GM12878 (cell line): ENCODE data around the gene ZNRF3.

Experiments used
- CBFB ChIP-seq: IDR thresholded peaks from 2 replicates; pipeline ENCODE4 v1.6.1; 2016; ENCODE audit warnings: antibody characterized with exemption, low read depth
- ETV6 ChIP-seq, 2 experiments: fragments of 450-650 bp in 1 of 2; IDR thresholded peaks in 1 of 2; conservative IDR thresholded peaks in 1 of 2; 2 replicates each; pipeline ENCODE4 v1.6.1; 2014; ENCODE audit warnings: antibody characterized with exemption in 1 of 2, borderline replicate concordance in 1 of 2, low read depth in 1 of 2, mild to moderate bottlenecking in 1 of 2, moderate library complexity in 1 of 2
- JUNB ChIP-seq: IDR thresholded peaks from 2 replicates; pipeline ENCODE4 v1.6.1; 2016; ENCODE audit warnings: antibody characterized with exemption, mild to moderate bottlenecking
- NBN ChIP-seq: fragments of 450-650 bp; IDR thresholded peaks from 2 replicates; pipeline ENCODE4 v1.6.1; 2016
- NFYB ChIP-seq: IDR thresholded peaks from 2 replicates; pipeline ENCODE4 v1.6.1; 2011; ENCODE audit warnings: low read depth, mild to moderate bottlenecking, low read length, improper control_type of control experiment, moderate library complexity; ENCODE audit not compliant: insufficient read depth
- TARDBP ChIP-seq: IDR thresholded peaks from 2 replicates; pipeline ENCODE4 v1.6.1; 2016; ENCODE audit warnings: borderline replicate concordance
- YY1 ChIP-seq: IDR thresholded peaks from 2 replicates; pipeline ENCODE4 v1.6.1; 2011; ENCODE audit warnings: low read depth, mild to moderate bottlenecking, low read length
- TF ChIP-seq, protein P1 (sequence below), 3 experiments: IDR thresholded peaks in 2 of 3; conservative IDR thresholded peaks in 1 of 3; 2 replicates each; pipeline ENCODE4 v1.5.1; 2011; ENCODE audit warnings: low read depth in 3 of 3, low read length in 3 of 3, mild to moderate bottlenecking in 3 of 3, control low read depth in 2 of 3, moderate library complexity in 2 of 3, inconsistent platforms in 1 of 3, mixed read lengths in 1 of 3; ENCODE audit not compliant: control insufficient read depth in 2 of 3, insufficient read depth in 1 of 3; ENCODE audit errors: extremely low read depth in 1 of 3
- TF ChIP-seq, protein P2 (sequence below): IDR thresholded peaks from 2 replicates; pipeline ENCODE4 v1.6.1; 2012; ENCODE audit warnings: mild to moderate bottlenecking, low read depth, low read length

DNA sequence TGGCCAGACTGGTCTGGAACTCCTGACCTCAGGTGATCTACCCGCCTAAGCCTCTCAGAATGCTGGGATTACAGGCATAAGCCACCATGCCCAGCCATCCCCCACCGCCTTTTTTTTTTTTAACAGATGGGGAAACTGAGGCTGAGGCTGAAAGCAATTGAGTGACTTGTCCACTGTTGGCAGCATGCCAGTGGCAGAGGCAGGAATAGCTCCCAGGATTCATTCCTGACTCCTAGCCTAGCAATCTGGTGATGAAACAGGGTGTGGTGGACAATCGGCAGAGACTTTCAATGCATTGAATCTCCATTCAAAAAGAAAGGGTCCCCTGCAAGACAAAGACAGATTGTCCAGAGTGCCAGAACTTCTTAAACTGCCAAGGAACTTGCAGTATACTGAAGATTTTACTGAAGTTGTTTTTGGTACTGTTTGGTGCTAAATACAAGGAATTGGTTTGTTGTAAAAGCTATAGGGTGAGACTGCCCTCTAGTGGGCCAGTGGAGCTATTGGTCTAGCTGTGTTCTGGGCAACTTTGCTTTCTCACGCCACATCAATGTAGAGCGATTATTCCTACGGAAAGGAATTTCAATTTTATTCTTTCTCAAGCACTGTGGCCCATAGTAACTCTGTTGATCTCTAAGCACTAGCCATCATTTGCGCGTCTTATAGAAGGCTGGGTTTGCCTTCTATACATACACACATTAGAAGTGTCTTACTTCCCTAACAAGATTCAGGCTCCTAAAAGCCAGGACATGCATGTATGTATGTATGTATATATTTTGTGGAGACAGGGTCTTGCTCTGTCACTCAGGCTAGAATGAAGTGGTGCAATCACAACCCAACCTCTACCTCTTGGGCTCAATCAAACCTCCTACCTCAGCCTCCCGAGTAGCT, 157.3 kb downstream of the ZNRF3 start:
- TF ChIP-seq, protein P1, sequence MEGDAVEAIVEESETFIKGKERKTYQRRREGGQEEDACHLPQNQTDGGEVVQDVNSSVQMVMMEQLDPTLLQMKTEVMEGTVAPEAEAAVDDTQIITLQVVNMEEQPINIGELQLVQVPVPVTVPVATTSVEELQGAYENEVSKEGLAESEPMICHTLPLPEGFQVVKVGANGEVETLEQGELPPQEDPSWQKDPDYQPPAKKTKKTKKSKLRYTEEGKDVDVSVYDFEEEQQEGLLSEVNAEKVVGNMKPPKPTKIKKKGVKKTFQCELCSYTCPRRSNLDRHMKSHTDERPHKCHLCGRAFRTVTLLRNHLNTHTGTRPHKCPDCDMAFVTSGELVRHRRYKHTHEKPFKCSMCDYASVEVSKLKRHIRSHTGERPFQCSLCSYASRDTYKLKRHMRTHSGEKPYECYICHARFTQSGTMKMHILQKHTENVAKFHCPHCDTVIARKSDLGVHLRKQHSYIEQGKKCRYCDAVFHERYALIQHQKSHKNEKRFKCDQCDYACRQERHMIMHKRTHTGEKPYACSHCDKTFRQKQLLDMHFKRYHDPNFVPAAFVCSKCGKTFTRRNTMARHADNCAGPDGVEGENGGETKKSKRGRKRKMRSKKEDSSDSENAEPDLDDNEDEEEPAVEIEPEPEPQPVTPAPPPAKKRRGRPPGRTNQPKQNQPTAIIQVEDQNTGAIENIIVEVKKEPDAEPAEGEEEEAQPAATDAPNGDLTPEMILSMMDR (IDR thresholded peaks at IDR 0.05 in 2 of 3, conservative IDR thresholded peaks at IDR 0.05 in 1 of 3; ENCODE audit: control insufficient read depth in 2 of 3, extremely low read depth in 1 of 3, insufficient read depth in 1 of 3, low read depth in 3 of 3, low read length in 3 of 3), result peak; percentile 92 to 98 (median 94)
- TF ChIP-seq TARDBP, result no peak
- TF ChIP-seq CBFB, result no peak
- no peak; the same call in 1 of the 2 replicates for TF ChIP-seq NBN
- no peak for TF ChIP-seq ETV6 (conservative IDR thresholded peaks at IDR 0.05 in 1 of 2, IDR thresholded peaks at IDR 0.05 in 1 of 2; ENCODE audit: borderline replicate concordance in 1 of 2, low read depth in 1 of 2)
- peak; percentile 65; the same call in 1 of the 2 replicates for TF ChIP-seq YY1
- TF ChIP-seq, protein P2, sequence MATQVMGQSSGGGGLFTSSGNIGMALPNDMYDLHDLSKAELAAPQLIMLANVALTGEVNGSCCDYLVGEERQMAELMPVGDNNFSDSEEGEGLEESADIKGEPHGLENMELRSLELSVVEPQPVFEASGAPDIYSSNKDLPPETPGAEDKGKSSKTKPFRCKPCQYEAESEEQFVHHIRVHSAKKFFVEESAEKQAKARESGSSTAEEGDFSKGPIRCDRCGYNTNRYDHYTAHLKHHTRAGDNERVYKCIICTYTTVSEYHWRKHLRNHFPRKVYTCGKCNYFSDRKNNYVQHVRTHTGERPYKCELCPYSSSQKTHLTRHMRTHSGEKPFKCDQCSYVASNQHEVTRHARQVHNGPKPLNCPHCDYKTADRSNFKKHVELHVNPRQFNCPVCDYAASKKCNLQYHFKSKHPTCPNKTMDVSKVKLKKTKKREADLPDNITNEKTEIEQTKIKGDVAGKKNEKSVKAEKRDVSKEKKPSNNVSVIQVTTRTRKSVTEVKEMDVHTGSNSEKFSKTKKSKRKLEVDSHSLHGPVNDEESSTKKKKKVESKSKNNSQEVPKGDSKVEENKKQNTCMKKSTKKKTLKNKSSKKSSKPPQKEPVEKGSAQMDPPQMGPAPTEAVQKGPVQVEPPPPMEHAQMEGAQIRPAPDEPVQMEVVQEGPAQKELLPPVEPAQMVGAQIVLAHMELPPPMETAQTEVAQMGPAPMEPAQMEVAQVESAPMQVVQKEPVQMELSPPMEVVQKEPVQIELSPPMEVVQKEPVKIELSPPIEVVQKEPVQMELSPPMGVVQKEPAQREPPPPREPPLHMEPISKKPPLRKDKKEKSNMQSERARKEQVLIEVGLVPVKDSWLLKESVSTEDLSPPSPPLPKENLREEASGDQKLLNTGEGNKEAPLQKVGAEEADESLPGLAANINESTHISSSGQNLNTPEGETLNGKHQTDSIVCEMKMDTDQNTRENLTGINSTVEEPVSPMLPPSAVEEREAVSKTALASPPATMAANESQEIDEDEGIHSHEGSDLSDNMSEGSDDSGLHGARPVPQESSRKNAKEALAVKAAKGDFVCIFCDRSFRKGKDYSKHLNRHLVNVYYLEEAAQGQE, result no peak
- no peak for TF ChIP-seq JUNB
- TF ChIP-seq NFYB, result no peak
